HepG2 (cell line): Measurements from ENCODE around the gene EXOSC7.

Experiments
- CBX5 ChIP-seq: sonication (generic); formaldehyde crosslinking; IDR thresholded peaks from 2 replicates; pipeline ENCODE4 v1.4.0; 2020; ENCODE audit warnings: missing genetic modification reagents, borderline replicate concordance
- E2F1 ChIP-seq: sonication (generic); formaldehyde crosslinking; IDR thresholded peaks from 2 replicates; pipeline ENCODE4 v1.5.0; 2020; ENCODE audit warnings: missing genetic modification reagents
- HES4 ChIP-seq: sonication (generic); formaldehyde crosslinking; IDR thresholded peaks from 2 replicates; pipeline ENCODE4 v1.9.0; 2021; ENCODE audit warnings: mild to moderate bottlenecking, missing genetic modification reagents, borderline replicate concordance
- REL ChIP-seq: sonication (generic); formaldehyde crosslinking; conservative IDR thresholded peaks from 2 replicates; pipeline ENCODE4 v1.8.0; 2022; ENCODE audit warnings: mild to moderate bottlenecking, missing genetic modification reagents, moderate library complexity
- SMC3 ChIP-seq: IDR thresholded peaks from 2 replicates; pipeline ENCODE4 v1.6.1; 2011; ENCODE audit warnings: low read length, improper control_type of control experiment
- SP4 ChIP-seq: sonication (generic); formaldehyde crosslinking; IDR thresholded peaks from 2 replicates; pipeline ENCODE4 v1.8.1; 2023; ENCODE audit warnings: mild to moderate bottlenecking, missing genetic modification reagents
- ZMAT5 ChIP-seq: sonication (generic); formaldehyde crosslinking; IDR thresholded peaks from 2 replicates; pipeline ENCODE4 v1.5.0; 2020; ENCODE audit warnings: mild to moderate bottlenecking, low read depth, missing genetic modification reagents, borderline replicate concordance

- no peak for TF ChIP-seq SP4 (CRISPR knock-in tag)
- TF ChIP-seq ZMAT5 (CRISPR knock-in tag), result no peak
- no peak for TF ChIP-seq E2F1 (CRISPR knock-in tag)
- no peak for TF ChIP-seq SMC3
- no peak for TF ChIP-seq REL (CRISPR knock-in tag)
- no peak for TF ChIP-seq CBX5 (CRISPR knock-in tag)
- TF ChIP-seq HES4 (CRISPR knock-in tag), result no peak
Observed at GRCh38 chr3:45024542-45025255, 48.7 kb downstream of the EXOSC7 start.
